HG03159 (cell line): ENCODE results near the gene SYNE2.

Experiments used
- ATAC-seq: cut with Tn5 transposase; IDR thresholded peaks from one replicate; pipeline ENCODE4 v1.9.1; 2021; ENCODE audit warnings: mild to moderate bottlenecking, moderate library complexity; ENCODE audit not compliant: unreplicated experiment

The SYNE2 gene

GRCh38 chr14:63910583-63911363 is 58.0 kb downstream of the SYNE2 start:
- ATAC-seq, result no peak

GRCh38 chr14:63911404-63911803 is 58.6 kb downstream of the SYNE2 start:
- ATAC-seq, result no peak

GRCh38 chr14:63912286-63912685 is 59.5 kb downstream of the SYNE2 start:
- no peak for ATAC-seq

DNA sequence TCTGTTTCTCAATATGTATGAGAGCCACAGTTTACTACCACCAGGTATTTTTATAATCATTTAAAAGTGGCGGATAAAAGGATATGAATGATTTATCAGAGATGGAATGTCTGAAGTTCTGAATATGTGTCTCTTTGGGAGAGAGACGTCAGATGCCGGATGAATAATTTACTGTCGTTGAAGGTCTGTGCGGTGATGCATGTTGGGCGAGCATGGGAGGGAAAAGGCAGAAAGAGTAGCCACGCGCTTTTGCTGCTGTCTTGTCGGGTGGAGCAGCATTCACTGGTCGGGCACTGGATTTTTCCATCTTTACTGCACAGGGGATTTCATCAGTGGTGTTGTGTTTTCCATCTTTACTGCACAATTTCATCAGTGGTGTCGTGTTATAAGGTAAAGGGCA is 65.6 kb downstream of the SYNE2 start:
- ATAC-seq, result no peak

- no peak for ATAC-seq
Observed at GRCh38 chr14:63922696-63923421, 70.1 kb downstream of the SYNE2 start.

GRCh38 chr14:63923422-63923752 is 70.6 kb downstream of the SYNE2 start:
- no peak for ATAC-seq

GRCh38 chr14:63924375-63924774 is 71.6 kb downstream of the SYNE2 start:
- ATAC-seq, result no peak

GRCh38 chr14:63926641-63927040 is 73.8 kb downstream of the SYNE2 start:
- no peak for ATAC-seq

- ATAC-seq, result no peak
Observed at GRCh38 chr14:63928744-63929174, 76.0 kb downstream of the SYNE2 start.

GRCh38 chr14:63933110-63933509 is 80.3 kb downstream of the SYNE2 start:
- no peak for ATAC-seq

DNA sequence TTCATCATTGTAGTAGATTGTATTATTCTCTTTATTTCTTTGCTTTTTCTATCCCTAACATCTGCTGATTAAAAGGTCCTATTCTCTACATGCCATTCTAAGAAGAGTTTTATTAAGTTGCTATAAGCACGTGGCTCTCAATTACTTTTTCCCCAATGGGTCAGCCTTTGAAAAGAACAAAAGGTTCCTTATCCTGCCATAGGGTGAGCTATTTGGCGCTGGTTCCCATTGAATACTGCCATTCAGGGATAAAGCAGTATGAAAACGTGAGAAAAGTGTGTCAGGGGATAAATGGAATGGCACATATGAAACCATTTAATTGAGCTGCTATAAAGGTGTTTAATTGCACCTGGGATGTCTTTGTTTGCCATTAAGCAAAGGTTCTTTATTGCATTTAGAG is 80.9 kb downstream of the SYNE2 start:
- no peak for ATAC-seq

DNA sequence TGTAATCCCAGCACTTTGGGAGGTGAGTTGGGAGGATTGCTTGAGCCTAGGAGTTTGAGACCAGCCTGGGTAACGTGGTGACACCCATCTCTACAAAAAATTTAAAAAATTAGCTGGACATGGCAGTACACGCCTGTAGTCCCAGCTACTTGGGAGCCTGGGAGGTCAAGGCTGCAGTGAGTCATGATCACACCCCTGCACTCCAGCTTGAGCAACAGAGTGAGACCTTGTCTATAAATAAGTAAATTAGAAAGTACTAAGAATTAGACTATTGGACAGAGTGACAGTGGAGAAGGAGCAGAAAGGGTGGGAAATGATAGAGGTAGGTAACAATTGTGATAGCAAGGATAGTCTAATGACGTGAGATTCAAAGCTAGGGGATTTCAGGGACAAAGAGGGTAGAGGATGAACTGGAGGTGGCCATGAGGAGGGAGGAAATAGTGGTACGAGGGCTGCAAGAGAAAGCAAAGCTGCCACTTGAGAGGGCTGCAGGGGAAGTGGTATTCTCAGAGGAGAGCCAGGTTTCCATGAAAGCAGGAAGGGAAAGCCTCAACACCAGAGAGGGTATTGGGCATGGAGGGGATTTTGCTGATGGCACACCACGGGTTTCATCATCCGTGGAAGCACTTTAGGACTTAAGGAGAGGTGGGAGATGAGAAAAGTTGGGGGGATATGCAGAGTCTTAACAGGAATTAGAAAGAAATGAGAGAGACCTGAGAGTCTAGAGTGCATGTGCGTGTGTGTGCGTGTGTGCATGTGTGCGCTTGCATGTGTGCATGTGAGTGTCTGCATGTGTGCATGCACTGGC is 85.6 kb downstream of the SYNE2 start:
- no peak for ATAC-seq

DNA sequence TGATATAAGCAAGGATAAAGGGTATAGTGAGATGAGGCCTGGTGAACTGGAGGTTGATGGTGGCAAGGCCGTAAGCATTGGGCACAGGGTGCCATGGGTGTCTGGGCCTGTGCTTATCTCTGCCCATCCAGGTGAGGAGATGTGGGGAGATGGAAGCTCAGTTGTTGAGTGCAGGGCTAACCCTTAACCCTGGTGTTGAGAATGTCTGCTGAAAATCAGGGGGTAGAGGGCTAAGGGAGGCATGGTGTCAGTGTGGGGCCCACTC is 86.1 kb downstream of the SYNE2 start:
- ATAC-seq, result no peak

DNA sequence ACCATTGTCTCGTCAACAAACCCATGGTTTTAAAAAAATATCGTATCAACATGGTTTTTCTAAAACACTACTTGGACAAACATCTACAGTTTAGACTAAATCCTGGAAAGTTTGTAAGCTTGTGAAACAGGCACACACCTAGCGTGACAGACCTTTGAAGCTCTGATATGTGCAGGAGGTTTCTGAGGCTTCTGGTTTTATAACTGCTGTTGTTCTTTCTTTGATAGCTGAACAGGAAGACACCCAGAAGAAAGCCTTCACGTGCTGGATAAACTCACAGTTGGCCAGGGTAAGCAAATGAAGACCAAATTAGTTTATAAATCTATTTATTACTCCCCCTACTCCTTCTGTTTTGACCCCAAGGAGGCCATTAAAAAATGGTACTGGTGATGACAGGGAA is 87.6 kb downstream of the SYNE2 start:
- no peak for ATAC-seq

DNA sequence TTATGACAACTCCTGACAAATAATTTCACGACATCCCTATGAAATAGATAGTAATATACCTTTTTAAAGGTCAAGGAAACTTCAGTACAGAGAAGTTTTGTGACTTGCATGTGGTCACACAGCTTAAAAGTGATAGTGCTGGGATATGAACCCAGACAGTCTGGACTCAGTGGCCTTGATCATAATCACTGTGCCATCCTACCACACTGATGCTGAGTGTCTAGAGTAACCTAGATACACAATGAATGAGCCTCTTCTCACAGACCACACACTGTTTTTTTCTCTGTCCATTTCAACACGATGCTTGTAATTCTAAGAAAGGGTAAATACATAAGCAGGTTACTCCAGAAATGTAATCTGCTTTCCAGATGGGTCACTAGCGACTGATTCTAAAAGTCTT is 88.2 kb downstream of the SYNE2 start:
- no peak for ATAC-seq

DNA sequence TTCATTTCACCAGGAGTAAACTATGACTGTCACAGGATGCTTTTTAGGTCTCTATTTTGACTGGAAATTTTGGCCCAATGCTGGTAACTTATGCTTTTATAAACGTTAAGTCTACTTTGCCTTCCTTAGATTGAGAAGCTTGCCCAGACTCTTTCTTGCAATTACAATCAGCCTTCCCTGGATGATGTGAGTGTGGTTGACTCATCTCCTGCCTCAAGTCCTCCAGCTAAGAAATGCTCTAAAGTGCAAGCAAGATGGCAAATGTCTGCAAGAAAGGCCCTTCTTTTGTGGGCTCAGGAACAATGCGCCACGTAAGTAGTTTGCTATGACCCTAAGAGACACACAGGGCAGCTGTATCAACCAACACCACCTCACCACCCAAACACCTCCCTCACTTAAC is 96.9 kb downstream of the SYNE2 start:
- ATAC-seq, result no peak

DNA sequence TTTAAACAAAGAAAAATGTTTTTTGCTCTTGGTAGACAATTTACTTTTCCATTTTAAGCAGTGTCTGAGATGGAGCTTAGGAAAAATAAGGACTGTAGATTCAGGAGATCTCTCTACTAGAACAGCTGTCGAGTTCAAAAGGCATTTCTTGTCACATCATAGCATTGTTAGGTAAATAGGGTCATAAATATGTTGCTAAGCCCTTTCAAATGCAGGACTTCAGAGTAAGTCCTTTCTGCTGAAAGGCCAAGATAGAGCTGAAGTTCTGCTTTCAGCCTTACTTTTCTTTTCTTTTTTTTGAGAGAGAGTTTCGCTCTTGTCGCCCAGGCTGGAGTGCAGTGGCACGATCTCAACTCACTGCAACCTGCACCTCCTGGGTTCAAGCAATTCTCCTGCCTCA is 98.2 kb downstream of the SYNE2 start:
- no peak for ATAC-seq

- no peak for ATAC-seq
Observed at GRCh38 chr14:63951429-63951828, 98.6 kb downstream of the SYNE2 start.

DNA sequence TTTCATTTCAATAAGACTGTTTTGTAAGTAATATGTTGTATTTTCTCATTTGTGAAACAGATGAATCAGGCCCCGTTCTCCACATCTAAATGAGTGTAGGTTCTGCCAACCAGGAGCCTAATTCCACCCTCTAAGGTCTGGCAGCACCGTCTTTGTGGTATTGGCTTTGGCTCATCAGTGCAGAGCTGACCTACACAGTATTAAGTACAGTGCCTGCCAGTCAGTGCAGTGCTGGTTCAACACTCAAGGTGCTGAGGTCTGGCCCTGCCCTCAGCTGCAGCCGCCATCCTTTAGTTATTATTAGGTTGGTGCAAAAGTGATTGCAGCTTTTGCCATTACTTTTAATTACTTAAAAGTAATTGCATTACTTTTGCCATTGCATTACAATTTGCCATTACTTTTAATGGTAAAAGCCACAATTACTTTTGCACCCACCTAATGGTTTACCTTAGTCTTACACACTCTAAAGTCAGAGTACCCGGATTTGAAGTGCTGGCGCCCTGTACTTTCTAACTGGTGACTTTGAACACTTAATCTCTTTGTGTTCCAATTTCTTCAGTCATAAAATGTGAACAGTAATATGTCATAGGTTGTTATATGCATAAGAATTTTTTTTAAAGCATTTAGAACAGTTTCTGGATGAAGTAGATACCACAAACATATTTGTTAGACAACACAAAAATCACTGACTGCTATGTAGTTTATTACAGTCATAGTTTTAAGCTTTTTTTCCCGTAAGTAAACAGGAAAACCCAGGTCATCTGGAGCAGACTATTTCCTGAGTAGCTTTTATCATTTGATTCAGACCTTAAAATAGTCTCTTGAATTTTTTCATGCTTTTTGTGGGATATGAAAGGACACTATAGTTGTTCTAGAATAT is 99.5 kb downstream of the SYNE2 start:
- no peak for ATAC-seq

DNA sequence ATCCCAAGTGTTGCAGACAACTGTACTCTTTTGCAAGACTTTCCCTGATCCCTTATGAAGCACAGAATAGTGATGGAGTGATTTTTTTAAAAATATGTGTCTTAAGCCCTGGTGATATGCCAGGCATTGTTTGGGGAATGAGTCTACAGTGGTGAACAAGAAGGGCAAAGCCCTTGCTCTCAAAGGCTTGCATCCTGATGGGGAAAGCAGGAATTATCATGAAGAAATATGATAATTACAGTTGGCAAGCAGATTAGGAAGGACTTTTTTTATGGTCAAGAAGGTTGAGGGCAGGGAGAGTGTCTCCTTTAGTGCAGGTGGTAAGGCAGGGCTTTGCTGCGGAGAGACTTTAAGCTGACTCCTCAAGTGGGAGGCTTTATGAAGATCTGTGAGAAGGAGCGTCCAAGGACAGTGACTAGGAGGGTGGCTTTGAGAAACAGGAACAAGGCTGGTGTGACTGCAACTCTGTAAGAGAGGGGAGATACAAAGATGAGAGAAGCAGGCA is 100.2 kb downstream of the SYNE2 start:
- ATAC-seq, result no peak

GRCh38 chr14:63956326-63956725 is 103.5 kb downstream of the SYNE2 start:
- no peak for ATAC-seq
